B cell (primary cell): ENCODE measurements around the gene DCST2.

Experiments
- CTCF ChIP-seq: fragments of 200-600 bp; IDR thresholded peaks from one replicate; pipeline ENCODE4 v1.8.0; 2022; ENCODE audit warnings: antibody characterized with exemption, mild to moderate bottlenecking
- EZH2 ChIP-seq: IDR thresholded peaks from 2 replicates; pipeline ENCODE4 v1.6.1; 2012; ENCODE audit warnings: borderline replicate concordance, low read depth, mild to moderate bottlenecking, moderate library complexity, low read length; ENCODE audit not compliant: insufficient read depth, poor library complexity, severe bottlenecking

- no peak for TF ChIP-seq CTCF
- TF ChIP-seq EZH2, result no peak
These were observed 3.9 kb downstream of the DCST2 start for GRCh38 chr1:155029513-155030242.
